Measurements from ENCODE around the gene OCA2. TPM values are rescaled to one million over a fixed set of nuclear protein-coding genes. Genes with fewer than 3 reads are reported as not detected.

Gene OCA2
- total RNA-seq, 6 experiments from 2014 or later = 0.07 to 0.13 (median 0.12) TPM; not detected in 3

GRCh38 chr15:28043691-28044091, 55.4 kb downstream of the OCA2 start:
- intact Hi-C loops (cut with DNase I) = no loop called here
- no peaks in the 10 kb centered on the region for H3K36me3 ChIP-seq
- H3K27me3 ChIP-seq = no peaks in the 10 kb centered on the region
- H3K4me1 ChIP-seq = no peaks in the 10 kb centered on the region
- H3K9me3 ChIP-seq = no peaks in the 10 kb centered on the region
- no peak overlapping the region for H3K27ac ChIP-seq
- ATAC-seq (peak; percentile 31 to 92 (median 68)), DNase-seq (no peak)
- no peak overlapping the region for H3K4me3 ChIP-seq
- TF ChIP-seq CTCF (IDR thresholded peaks at IDR 0.05) = no peak
- TF ChIP-seq POLR2A (IDR thresholded peaks at IDR 0.05) = no peak

- ATAC-seq (peak; percentile 71 to 98 (median 87)), DNase-seq (no peak)
- no peaks in the 10 kb centered on the region for H3K27me3 ChIP-seq
- intact Hi-C loops (cut with DNase I) = no loop called here
- H3K4me1 ChIP-seq = no peaks in the 10 kb centered on the region
- no peak overlapping the region for H3K4me3 ChIP-seq
- H3K36me3 ChIP-seq = no peaks in the 10 kb centered on the region
- TF ChIP-seq POLR2A (IDR thresholded peaks at IDR 0.05) = no peak
- no peak for TF ChIP-seq CTCF (IDR thresholded peaks at IDR 0.05)
- H3K27ac ChIP-seq = no peak overlapping the region
- H3K9me3 ChIP-seq = no peaks in the 10 kb centered on the region
- 45% methylated on average over 4 of the region's 4 CpGs for WGBS (ENCODE audit: insufficient coverage, low coverage, low lambda C conversion rate, missing lambda C conversion rate)
These were observed 61.0 kb downstream of the OCA2 start for GRCh38 chr15:28037969-28038590.

GRCh38 chr15:28033443-28033842, 65.7 kb downstream of the OCA2 start:
- Histone ChIP-seq H3K36me3 (no peaks in the 10 kb centered on the region), H3K9me3 (no peaks in the 10 kb centered on the region), H3K27ac (no peak overlapping the region), H3K4me1 (no peaks in the 10 kb centered on the region), H3K27me3 (no peaks in the 10 kb centered on the region), H3K4me3 (no peak overlapping the region)
- ATAC-seq = peak; percentile 46 to 68 (median 57)
- 29% methylated on average over 2 of the region's 3 CpGs for WGBS (ENCODE audit: insufficient coverage, low coverage, low lambda C conversion rate, missing lambda C conversion rate)
- no peak for DNase-seq
- TF ChIP-seq CTCF (IDR thresholded peaks at IDR 0.05) (peak in 2 of 4 donors; percentile 14 to 15), POLR2A (IDR thresholded peaks at IDR 0.05) (no peak)
- intact Hi-C loops (cut with DNase I) = no loop called here

- no peak for DNase-seq
These were observed 68.3 kb downstream of the OCA2 start for GRCh38 chr15:28030801-28031200.

More at GRCh38 chr15:28030801-28031200, 68.3 kb downstream of the OCA2 start:
- ATAC-seq = no peak
- no peaks in the 10 kb centered on the region for H3K27me3 ChIP-seq
- intact Hi-C loops (cut with DNase I) = no loop called here
- H3K4me1 ChIP-seq = no peaks in the 10 kb centered on the region
- WGBS (ENCODE audit: insufficient coverage, low coverage, low lambda C conversion rate, missing lambda C conversion rate) = 83% methylated on average over 2 of the region's 2 CpGs
- no peak overlapping the region for H3K4me3 ChIP-seq
- H3K9me3 ChIP-seq = no peaks in the 10 kb centered on the region
- TF ChIP-seq POLR2A (IDR thresholded peaks at IDR 0.05) (no peak), CTCF (IDR thresholded peaks at IDR 0.05) (no peak)
- H3K36me3 ChIP-seq = no peaks in the 10 kb centered on the region
- no peak overlapping the region for H3K27ac ChIP-seq
